Large intestine (tissue), 3 donors: Measurements from ENCODE around the gene ANGPT4. TPM values are rescaled to one million over a fixed set of nuclear protein-coding genes. Genes with fewer than 3 reads are reported as not detected.
"Not testable (repeated sequence)": the region's sequence is repeated elsewhere in the genome, so short reads cannot be mapped to it uniquely, and the experiment has no call there.

Experiments used
- DNase-seq, 2 donors: peaks; one replicate each; pipeline versions ENCODE4 v3.0.0 to v3.0.0-alpha.2; 2013
- H3K27ac ChIP-seq: one replicate; pipeline ENCODE4 v1.5.1; 2013; ENCODE audit warnings: low read length
- H3K27me3 ChIP-seq: 2 replicates; pipeline ENCODE4 v1.6.1; 2013; ENCODE audit warnings: low read length; ENCODE audit not compliant: control insufficient read depth, insufficient read depth
- H3K36me3 ChIP-seq: 2 replicates; pipeline ENCODE4 v1.6.1; 2013; ENCODE audit warnings: low read length; ENCODE audit not compliant: control insufficient read depth, insufficient read depth
- H3K4me1 ChIP-seq: one replicate; pipeline ENCODE4 v1.6.1; 2013; ENCODE audit warnings: low read length; ENCODE audit not compliant: control insufficient read depth, insufficient read depth
- H3K4me3 ChIP-seq: one replicate; pipeline ENCODE4 v1.5.1; 2013; ENCODE audit warnings: low read length
- H3K9me3 ChIP-seq: one replicate; pipeline ENCODE4 v1.6.1; 2013; ENCODE audit warnings: mild to moderate bottlenecking, low read depth, low read length, moderate library complexity; ENCODE audit not compliant: control insufficient read depth
- WGBS: methylation state at CpG from one replicate; pipeline ENCODE4 v1.1.5; 2013; ENCODE audit warnings: low lambda C conversion rate; ENCODE audit not compliant: insufficient coverage; 5-methylcytosine and 5-hydroxymethylcytosine counted together
- polyA plus RNA-seq: library from polyadenylated mRNA; unstranded; fragments of 120-200 nt; gene quantifications from one replicate; pipeline ENCODE4 v1.2.1, GENCODE V29; 2013

The ANGPT4 gene
- polyA plus RNA-seq, 1 donor = 0.03 TPM

DNA sequence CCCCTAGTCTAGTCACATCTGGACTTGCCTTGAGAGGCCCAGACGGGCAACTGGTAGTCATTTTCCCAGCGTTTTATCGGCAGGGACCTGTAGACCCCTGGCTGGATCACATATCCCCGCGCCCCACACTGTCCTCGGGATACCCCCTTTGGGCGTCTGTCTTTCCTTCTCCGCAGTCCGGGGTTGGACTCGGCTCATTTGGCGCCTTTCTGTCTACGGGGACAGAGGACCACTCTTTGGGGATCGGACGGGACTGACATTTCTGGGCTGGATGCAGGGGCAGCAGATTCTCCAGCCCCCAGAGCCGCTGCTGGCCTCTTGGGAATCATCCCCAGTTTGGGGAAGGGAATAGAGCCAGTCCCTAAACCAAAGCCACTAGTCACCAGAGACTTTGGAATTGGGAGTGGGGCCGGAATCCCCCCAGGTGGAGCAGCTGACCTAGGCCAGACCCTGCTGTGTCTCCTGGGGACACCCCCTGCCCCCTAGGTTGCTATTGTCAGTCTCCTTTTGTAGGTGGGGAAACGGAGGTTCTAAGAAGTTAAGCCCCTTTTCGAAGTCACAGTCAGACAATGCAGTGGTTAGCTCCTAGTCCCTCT is 81.9 kb downstream of the ANGPT4 start:
- no peak for DNase-seq
- H3K9me3 ChIP-seq = no peaks in the 10 kb centered on the region
- H3K27me3 ChIP-seq = no peaks in the 10 kb centered on the region
- peak overlapping the region; percentile 86 for H3K4me3 ChIP-seq
- WGBS = no CpG with 5 or more reads among the region's 18 CpGs
- no peak overlapping the region for H3K27ac ChIP-seq
- peaks cover 6% of the 10 kb centered on the region for H3K4me1 ChIP-seq
- no peaks in the 10 kb centered on the region for H3K36me3 ChIP-seq

DNA sequence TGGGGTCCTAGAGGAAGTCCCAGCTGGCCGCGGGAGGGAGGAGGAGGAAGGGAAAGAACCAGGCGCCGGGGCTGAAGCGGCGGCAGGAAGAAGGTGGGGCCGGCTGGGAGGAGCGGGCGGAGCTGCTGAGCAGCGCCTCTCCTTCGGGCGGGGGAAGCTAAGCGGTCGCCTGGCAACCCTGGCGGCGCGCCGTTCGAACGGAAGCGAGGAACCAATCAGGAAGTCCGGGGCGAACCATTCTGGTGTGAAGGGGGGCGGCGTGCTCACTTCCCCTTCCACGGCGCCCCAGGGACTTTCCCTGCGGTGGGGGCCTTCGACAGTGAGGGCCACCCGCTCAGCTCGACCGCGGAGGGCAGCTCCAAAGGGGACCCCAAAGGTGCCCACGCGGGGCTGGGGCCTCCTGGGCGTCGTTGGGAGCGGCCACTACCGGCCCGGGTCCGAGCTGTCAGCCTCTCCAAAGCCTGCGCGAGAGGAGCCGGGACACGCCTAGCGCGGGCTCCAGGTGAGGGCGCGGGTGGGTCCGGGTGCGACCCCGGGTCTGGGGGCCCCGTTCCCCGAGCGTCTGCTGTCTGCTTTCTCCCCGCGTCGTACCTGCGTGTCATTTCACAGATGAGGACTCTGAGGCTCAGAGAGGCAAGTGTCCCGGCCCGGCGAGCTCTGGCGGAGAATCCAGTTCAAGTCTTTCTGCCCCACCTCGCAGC is 82.5 kb downstream of the ANGPT4 start, which contains the start of gene FAM110A:
FAM110A (plus strand) TSS at position 266 of the 701 bp plus-strand sequence. CDS start 11,090 bp downstream, outside the sequence.
- WGBS = no CpG with 5 or more reads among the region's 64 CpGs
- Histone ChIP-seq H3K4me3 (peak within 1 kb of the TSS; percentile 86), H3K27ac (peak within 1 kb of the TSS; percentile 48), H3K27me3 (no peaks in the 10 kb centered on the region), H3K9me3 (no peaks in the 10 kb centered on the region), H3K4me1 (peaks cover 9% of the 10 kb centered on the region), H3K36me3 (no peaks in the 10 kb centered on the region)
- peak; percentile 92 to 96 for DNase-seq

DNA sequence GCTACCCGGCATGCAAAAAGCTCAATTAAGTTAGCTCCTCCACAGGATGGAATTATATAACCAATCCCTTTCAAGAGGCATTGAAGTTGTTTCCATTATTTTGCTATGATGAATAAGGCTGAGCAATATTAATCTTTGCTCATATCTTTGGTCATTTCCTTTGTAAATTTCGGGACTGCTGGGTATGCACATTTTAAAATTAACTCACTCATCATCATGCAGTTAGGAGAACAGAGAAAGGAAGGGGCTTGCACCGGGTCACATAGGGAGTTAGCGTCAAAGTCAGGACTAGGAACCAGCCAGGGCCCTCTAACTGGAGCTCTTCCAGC is 83.0 kb downstream of the ANGPT4 start:
- H3K27ac ChIP-seq = peak overlapping the region; percentile 48
- H3K9me3 ChIP-seq = no peaks in the 10 kb centered on the region
- H3K4me1 ChIP-seq = peaks cover 9% of the 10 kb centered on the region
- peak overlapping the region; percentile 86 for H3K4me3 ChIP-seq
- no peaks in the 10 kb centered on the region for H3K27me3 ChIP-seq
- H3K36me3 ChIP-seq = no peaks in the 10 kb centered on the region
- no peak for DNase-seq
- no CpG with 5 or more reads among the region's 4 CpGs for WGBS

DNA sequence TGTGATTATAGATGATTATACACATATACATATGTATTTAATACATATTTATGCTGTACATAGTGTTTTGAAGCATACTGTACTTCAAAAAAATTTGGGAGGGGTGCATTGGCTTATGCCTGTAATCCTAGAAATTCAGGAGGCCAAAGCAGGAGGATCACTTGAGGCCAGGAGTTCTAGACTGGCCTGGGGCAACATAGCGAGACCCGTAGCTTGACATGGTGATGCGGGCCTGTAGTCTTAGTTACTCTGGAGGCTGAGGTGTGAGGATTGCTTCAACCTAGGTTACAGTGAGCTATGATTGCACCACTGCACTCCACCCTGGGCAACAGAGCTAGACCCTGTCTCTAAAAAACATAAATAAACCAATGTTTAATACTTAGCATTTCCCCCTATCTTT is 84.2 kb downstream of the ANGPT4 start:
- Histone ChIP-seq H3K36me3 (no peaks in the 10 kb centered on the region), H3K27me3 (no peaks in the 10 kb centered on the region), H3K4me3 (no peak overlapping the region), H3K9me3 (no peaks in the 10 kb centered on the region), H3K27ac (no peak overlapping the region), H3K4me1 (peaks cover 9% of the 10 kb centered on the region)
- no CpG with 5 or more reads among the region's 3 CpGs for WGBS
- no peak for DNase-seq

DNA sequence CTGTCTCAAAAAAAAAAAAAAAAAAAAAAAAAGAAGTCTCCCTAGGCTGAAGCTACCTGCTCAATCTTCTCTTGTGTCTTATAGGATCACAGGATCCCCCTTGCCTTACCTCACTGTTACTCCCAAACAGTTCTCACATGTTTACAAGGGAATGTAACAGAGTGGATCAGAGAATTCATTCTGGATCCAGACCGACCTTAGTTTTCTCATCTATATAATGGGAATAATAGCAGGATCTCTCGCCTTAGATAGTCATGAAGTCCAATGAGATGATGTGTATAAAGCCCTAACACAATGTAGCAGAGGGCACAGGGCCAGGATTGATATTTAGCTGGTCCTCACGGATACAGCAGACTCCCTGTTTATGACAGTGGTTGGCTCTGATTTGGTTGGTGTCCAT is 84.9 kb downstream of the ANGPT4 start:
- no CpG with 5 or more reads among the region's 3 CpGs for WGBS

DNA sequence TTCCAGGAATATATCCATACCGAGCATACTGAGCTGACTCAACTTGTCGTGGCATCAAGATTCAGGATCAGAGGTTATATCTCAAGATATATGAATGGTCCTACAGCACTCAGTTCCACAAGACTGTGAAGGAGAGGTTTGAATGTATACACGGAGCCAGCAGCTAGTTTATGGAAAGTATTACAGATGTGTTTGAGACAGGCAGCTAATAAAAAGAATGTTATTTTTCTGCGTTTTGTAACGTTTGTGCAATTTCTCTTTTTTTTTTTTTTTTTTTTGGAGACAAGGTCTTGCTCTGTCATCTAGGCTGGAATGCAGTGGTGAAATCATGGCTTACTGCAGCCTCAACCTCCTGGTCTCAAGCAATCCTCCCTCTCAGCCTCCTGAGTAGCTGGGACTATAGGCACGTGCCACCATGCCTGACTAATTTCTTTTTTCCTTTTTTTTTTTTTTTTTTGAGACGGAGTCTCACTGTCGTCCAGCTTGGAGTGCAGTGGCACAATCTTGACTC is 86.1 kb downstream of the ANGPT4 start:
- H3K9me3 ChIP-seq = no peaks in the 10 kb centered on the region
- H3K36me3 ChIP-seq = no peaks in the 10 kb centered on the region
- no peaks in the 10 kb centered on the region for H3K27me3 ChIP-seq
- no peak overlapping the region for H3K4me3 ChIP-seq
- peaks cover 9% of the 10 kb centered on the region for H3K4me1 ChIP-seq
- no peak for DNase-seq
- no peak overlapping the region for H3K27ac ChIP-seq
- no CpG with 5 or more reads among the region's 8 CpGs for WGBS

More for the DNA sequence above, 84.9 kb downstream of the ANGPT4 start:
- Histone ChIP-seq H3K4me1 (peaks cover 9% of the 10 kb centered on the region), H3K9me3 (no peaks in the 10 kb centered on the region), H3K27me3 (no peaks in the 10 kb centered on the region), H3K36me3 (no peaks in the 10 kb centered on the region), H3K27ac (no peak overlapping the region), H3K4me3 (no peak overlapping the region)
- DNase-seq = no peak

DNA sequence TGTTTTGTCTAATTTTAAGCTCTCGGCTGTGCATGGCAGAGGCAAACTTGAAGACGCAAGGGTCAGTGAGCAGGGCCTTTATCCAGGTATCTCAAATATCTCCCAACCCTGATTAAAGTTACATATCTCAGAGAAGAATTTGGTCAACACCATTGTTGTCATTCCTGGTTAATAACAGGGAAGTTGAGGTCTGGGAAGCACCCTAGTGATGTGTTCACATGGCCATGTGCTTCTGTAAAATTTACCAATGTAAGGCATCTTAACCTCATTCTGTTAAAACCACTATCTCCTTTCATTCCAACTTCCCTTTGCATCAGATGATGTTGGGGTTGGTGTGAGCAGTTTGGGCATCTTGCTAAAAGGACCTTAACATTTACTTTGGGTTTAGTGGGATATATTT is 86.6 kb downstream of the ANGPT4 start:
- no peaks in the 10 kb centered on the region for H3K36me3 ChIP-seq
- no peak for DNase-seq
- no peak overlapping the region for H3K4me3 ChIP-seq
- no peak overlapping the region for H3K27ac ChIP-seq
- no CpG with 5 or more reads among the region's 2 CpGs for WGBS
- H3K4me1 ChIP-seq = peaks cover 9% of the 10 kb centered on the region
- H3K9me3 ChIP-seq = no peaks in the 10 kb centered on the region
- no peaks in the 10 kb centered on the region for H3K27me3 ChIP-seq

DNA sequence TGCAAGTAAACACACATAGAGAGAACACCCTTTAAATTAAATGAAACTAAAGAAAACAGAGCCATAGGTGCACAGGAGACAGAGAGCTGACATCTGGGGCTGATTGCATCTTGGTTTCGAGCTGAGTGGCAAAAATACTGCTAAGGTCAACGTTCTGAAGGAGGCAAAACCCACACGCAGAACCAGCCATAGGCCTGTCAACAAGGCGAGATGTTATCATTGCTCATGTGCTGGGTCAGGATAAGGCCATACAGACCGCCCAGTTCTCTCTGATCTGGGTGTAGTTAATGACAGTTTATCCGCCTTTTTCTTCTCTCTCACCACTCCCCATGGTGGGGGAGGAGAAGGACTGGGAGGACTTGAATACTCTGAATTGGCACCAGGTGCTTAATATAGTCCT is 87.1 kb downstream of the ANGPT4 start:
- Histone ChIP-seq H3K4me1 (peaks cover 9% of the 10 kb centered on the region), H3K9me3 (no peaks in the 10 kb centered on the region), H3K27ac (peak overlapping the region; percentile 1), H3K27me3 (no peaks in the 10 kb centered on the region), H3K36me3 (no peaks in the 10 kb centered on the region), H3K4me3 (no peak overlapping the region)
- peak; percentile 53 to 63 for DNase-seq
- WGBS = no CpG with 5 or more reads among the region's 6 CpGs

DNA sequence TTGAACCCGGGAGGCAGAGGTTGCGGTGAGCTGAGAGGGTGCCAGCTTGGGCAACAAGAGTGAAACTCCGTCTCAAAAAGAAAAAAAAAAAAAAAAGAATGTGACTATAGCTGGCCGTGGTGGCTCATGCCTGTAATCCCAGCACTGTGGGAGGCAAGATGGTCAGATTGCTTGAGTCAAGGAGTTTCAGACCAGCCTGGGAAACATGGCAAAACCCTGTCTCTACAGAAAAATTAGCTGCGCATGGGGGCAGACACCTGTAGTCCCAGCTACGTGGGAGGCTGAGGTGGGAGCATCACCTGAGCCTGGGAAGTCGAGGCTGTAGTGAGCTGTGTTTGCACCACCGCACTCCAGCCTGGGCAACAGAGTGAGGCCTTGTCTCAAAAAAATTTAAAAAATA is 88.2 kb downstream of the ANGPT4 start:
- DNase-seq, H3K36me3 ChIP-seq, H3K4me3 ChIP-seq, H3K9me3 ChIP-seq, H3K27me3 ChIP-seq, H3K27ac ChIP-seq: not testable (repeated sequence)
- WGBS = no CpG with 5 or more reads among the region's 8 CpGs
- peaks cover 12% of the 10 kb centered on the region for H3K4me1 ChIP-seq

DNA sequence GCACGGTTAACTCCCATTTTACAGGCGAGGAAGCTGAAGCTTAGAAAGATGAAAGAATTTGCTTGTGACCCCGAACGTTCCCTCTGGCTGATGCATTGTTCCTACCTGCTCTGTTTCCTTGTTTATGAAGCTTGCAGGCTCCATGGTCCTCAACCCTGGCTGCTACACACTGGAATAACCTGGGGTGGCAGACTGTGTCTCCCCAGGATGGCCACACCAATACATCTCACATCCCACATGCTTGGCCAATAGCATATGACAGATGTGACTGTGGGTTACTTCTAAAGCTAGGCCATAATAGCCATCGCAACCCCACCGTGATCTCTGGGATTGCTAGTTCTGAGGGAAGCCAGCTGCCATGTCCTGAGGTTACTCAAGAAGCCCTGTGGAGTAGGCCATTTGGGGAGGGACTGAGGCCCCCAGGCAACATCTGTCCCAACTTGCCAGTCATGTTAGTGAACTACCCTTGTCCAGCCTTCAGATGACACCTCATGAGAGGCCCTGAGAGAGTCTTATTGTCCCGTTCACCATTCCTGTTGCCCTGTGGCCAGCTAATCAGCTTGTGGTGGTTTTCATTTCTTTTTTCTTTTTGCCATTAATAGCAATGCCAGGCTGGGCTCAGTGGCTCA is 89.3 kb downstream of the ANGPT4 start:
- DNase-seq = no peak
- no peaks in the 10 kb centered on the region for H3K36me3 ChIP-seq
- no peak overlapping the region for H3K4me3 ChIP-seq
- peaks cover 17% of the 10 kb centered on the region for H3K4me1 ChIP-seq
- no peaks in the 10 kb centered on the region for H3K9me3 ChIP-seq
- H3K27ac ChIP-seq = no peak overlapping the region
- WGBS = 80% methylated on average over 1 of the region's 7 CpGs
- no peaks in the 10 kb centered on the region for H3K27me3 ChIP-seq
